NCI-H82 treated with DMSO at 0.1 percent for 48 hours (cell line): Measurements from ENCODE around the gene C20orf202.
A peak's percentile ranks its signal among the peaks of the same experiment; 100 is the strongest.

Experiments used
- DNase-seq: peaks from one replicate; lab custom pipeline; 2025; ENCODE audit not compliant: unreplicated experiment; lab: John Stamatoyannopoulos, UW

Gene C20orf202

GRCh38 chr20:1184260-1184637, 19.0 kb upstream of the C20orf202 start:
- no peak for DNase-seq

- no peak for DNase-seq
Observed at GRCh38 chr20:1184638-1185315, 18.5 kb upstream of the C20orf202 start, which contains the start of gene TMEM74B. Gene TMEM74B (minus strand): TSS chr20:1184981. CDS start chr20:1183801, 1,180 bp downstream.

- no peak for DNase-seq
Observed at GRCh38 chr20:1185316-1185741, 17.9 kb upstream of the C20orf202 start.

GRCh38 chr20:1185790-1186334, 17.4 kb upstream of the C20orf202 start:
- peak; percentile 9 for DNase-seq

GRCh38 chr20:1186367-1186991, 16.8 kb upstream of the C20orf202 start:
- DNase-seq, result no peak

GRCh38 chr20:1187605-1188171, 15.6 kb upstream of the C20orf202 start:
- no peak for DNase-seq

GRCh38 chr20:1188347-1188746, 14.9 kb upstream of the C20orf202 start:
- no peak for DNase-seq

- DNase-seq, result no peak
Observed at GRCh38 chr20:1189827-1190226, 13.4 kb upstream of the C20orf202 start.

GRCh38 chr20:1190847-1191246, 12.4 kb upstream of the C20orf202 start:
- DNase-seq, result no peak

GRCh38 chr20:1191299-1191698, 12.0 kb upstream of the C20orf202 start:
- no peak for DNase-seq

GRCh38 chr20:1195226-1195625, 8.0 kb upstream of the C20orf202 start:
- DNase-seq, result no peak

GRCh38 chr20:1196634-1197033, 6.6 kb upstream of the C20orf202 start:
- no peak for DNase-seq

- DNase-seq, result no peak
Observed at GRCh38 chr20:1197801-1198200, 5.5 kb upstream of the C20orf202 start.

GRCh38 chr20:1198751-1199150, 4.5 kb upstream of the C20orf202 start:
- DNase-seq, result no peak

GRCh38 chr20:1199212-1199873, 3.9 kb upstream of the C20orf202 start:
- no peak for DNase-seq

GRCh38 chr20:1199964-1200363, 3.3 kb upstream of the C20orf202 start:
- no peak for DNase-seq

GRCh38 chr20:1203630-1204029, 376 bp downstream of the C20orf202 start:
- no peak for DNase-seq

GRCh38 chr20:1204113-1204512, 859 bp downstream of the C20orf202 start:
- no peak for DNase-seq

GRCh38 chr20:1204576-1204975, 1.3 kb downstream of the C20orf202 start:
- no peak for DNase-seq

GRCh38 chr20:1205802-1206201, 2.5 kb downstream of the C20orf202 start:
- no peak for DNase-seq

- DNase-seq, result no peak
Observed at GRCh38 chr20:1206366-1207148, 3.3 kb downstream of the C20orf202 start.
